ENCODE results near the gene CUTC. TPM values are rescaled to one million over a fixed set of nuclear protein-coding genes. Genes with fewer than 3 reads are reported as not detected.
"Not testable (repeated sequence)": the region's sequence is repeated elsewhere in the genome, so short reads cannot be mapped to it uniquely, and the experiment has no call there.

Gene CUTC
- total RNA-seq, 1 donor from 2014 or later, result 13.7 TPM

GRCh38 chr10:99733366-99733765 lies 1.3 kb downstream of the CUTC start:
- Mint-ChIP-seq H3K4me1 (ENCODE audit: unreplicated experiment) (peaks cover 10% of the 10 kb centered on the region), H3K36me3 (peaks cover 23% of the 10 kb centered on the region), H3K27ac (peak overlapping the region; percentile 74), H3K4me3 (peak overlapping the region; percentile 86), H3K27me3 (no peaks in the 10 kb centered on the region), H3K9me3 (no peaks in the 10 kb centered on the region)
- TF ChIP-seq CTCF (conservative IDR thresholded peaks at IDR 0.05), result no peak
- DNase-seq (ENCODE audit: extremely low spot score, unreplicated experiment), result no peak

- H3K27me3 Mint-ChIP-seq; H3K4me3 Mint-ChIP-seq; DNase-seq (ENCODE audit: extremely low spot score, unreplicated experiment); H3K9me3 Mint-ChIP-seq; H3K4me1 Mint-ChIP-seq (ENCODE audit: unreplicated experiment): not testable (repeated sequence)
- Mint-ChIP-seq H3K27ac (peak overlapping the region; percentile 74), H3K36me3 (peaks cover 27% of the 10 kb centered on the region)
These were observed 2.1 kb downstream of the CUTC start for GRCh38 chr10:99734111-99734510.

- H3K27me3 Mint-ChIP-seq, result no peaks in the 10 kb centered on the region
- no peaks in the 10 kb centered on the region for H3K4me1 Mint-ChIP-seq (ENCODE audit: unreplicated experiment)
- no peak overlapping the region for H3K4me3 Mint-ChIP-seq
- DNase-seq (ENCODE audit: extremely low spot score, unreplicated experiment), result no peak
- no peak for TF ChIP-seq CTCF (conservative IDR thresholded peaks at IDR 0.05)
- H3K9me3 Mint-ChIP-seq, result no peaks in the 10 kb centered on the region
- H3K27ac Mint-ChIP-seq, result no peak overlapping the region
- H3K36me3 Mint-ChIP-seq, result peaks cover 64% of the 10 kb centered on the region
These were observed 8.2 kb downstream of the CUTC start for GRCh38 chr10:99740260-99740659.

- H3K27me3 Mint-ChIP-seq, result no peaks in the 10 kb centered on the region
- no peak overlapping the region for H3K4me3 Mint-ChIP-seq
- H3K9me3 Mint-ChIP-seq, result no peaks in the 10 kb centered on the region
- no peaks in the 10 kb centered on the region for H3K4me1 Mint-ChIP-seq (ENCODE audit: unreplicated experiment)
- H3K27ac Mint-ChIP-seq, result no peak overlapping the region
- TF ChIP-seq CTCF (conservative IDR thresholded peaks at IDR 0.05), result no peak
- DNase-seq (ENCODE audit: extremely low spot score, unreplicated experiment), result no peak
- peaks cover 62% of the 10 kb centered on the region for H3K36me3 Mint-ChIP-seq
These were observed 9.0 kb downstream of the CUTC start for GRCh38 chr10:99740933-99741559.

- peaks cover 58% of the 10 kb centered on the region for H3K36me3 Mint-ChIP-seq
- no peak for DNase-seq (ENCODE audit: extremely low spot score, unreplicated experiment)
- H3K27me3 Mint-ChIP-seq, result no peaks in the 10 kb centered on the region
- no peaks in the 10 kb centered on the region for H3K4me1 Mint-ChIP-seq (ENCODE audit: unreplicated experiment)
- TF ChIP-seq CTCF (conservative IDR thresholded peaks at IDR 0.05), result no peak
- H3K4me3 Mint-ChIP-seq, result no peak overlapping the region
- H3K27ac Mint-ChIP-seq, result no peak overlapping the region
- H3K9me3 Mint-ChIP-seq, result no peaks in the 10 kb centered on the region
These were observed 10.2 kb downstream of the CUTC start for GRCh38 chr10:99742254-99742653.

- TF ChIP-seq CTCF (conservative IDR thresholded peaks at IDR 0.05), result no peak
These were observed 10.7 kb downstream of the CUTC start for GRCh38 chr10:99742701-99743100.

More at GRCh38 chr10:99742701-99743100, 10.7 kb downstream of the CUTC start:
- no peak overlapping the region for H3K27ac Mint-ChIP-seq
- H3K4me3 Mint-ChIP-seq, result no peak overlapping the region
- H3K9me3 Mint-ChIP-seq, result no peaks in the 10 kb centered on the region
- H3K4me1 Mint-ChIP-seq (ENCODE audit: unreplicated experiment), result no peaks in the 10 kb centered on the region
- peaks cover 53% of the 10 kb centered on the region for H3K36me3 Mint-ChIP-seq
- no peaks in the 10 kb centered on the region for H3K27me3 Mint-ChIP-seq
- no peak for DNase-seq (ENCODE audit: extremely low spot score, unreplicated experiment)
